Measurements from ENCODE around the gene CLASP2.
"Not testable (repeated sequence)": the region's sequence is repeated elsewhere in the genome, so short reads cannot be mapped to it uniquely, and the experiment has no call there.

Gene CLASP2

GRCh38 chr3:33717866-33718594 lies at the start of gene CLASP2:
Gene CLASP2 (minus strand): TSS chr3:33718254. CDS start chr3:33718002, 252 bp downstream.
- peak; percentile 78 for DNase-seq

GRCh38 chr3:33758864-33759263 lies 40.8 kb upstream of the CLASP2 start:
- no peak for DNase-seq

- DNase-seq: no peak
These were observed 40.2 kb upstream of the CLASP2 start for GRCh38 chr3:33758281-33758680.

- DNase-seq: not testable (repeated sequence)
These were observed 36.3 kb upstream of the CLASP2 start for GRCh38 chr3:33754391-33754790.

GRCh38 chr3:33751336-33751735 lies 33.3 kb upstream of the CLASP2 start:
- DNase-seq: no peak

GRCh38 chr3:33750211-33750548 lies 32.1 kb upstream of the CLASP2 start:
- DNase-seq: no peak

- no peak for DNase-seq
These were observed 31.6 kb upstream of the CLASP2 start for GRCh38 chr3:33749546-33750210.

- DNase-seq: no peak
These were observed 28.5 kb upstream of the CLASP2 start for GRCh38 chr3:33746416-33747116.

- no peak for DNase-seq
These were observed 19.1 kb upstream of the CLASP2 start for GRCh38 chr3:33737146-33737545.

- peak; percentile 13 for DNase-seq
These were observed 14.3 kb upstream of the CLASP2 start for GRCh38 chr3:33732394-33732793.

- no peak for DNase-seq
These were observed 11.9 kb upstream of the CLASP2 start for GRCh38 chr3:33729993-33730392.

GRCh38 chr3:33724256-33724655 lies 6.2 kb upstream of the CLASP2 start:
- DNase-seq: no peak

- DNase-seq: no peak
These were observed 4.7 kb upstream of the CLASP2 start for GRCh38 chr3:33722626-33723370.

- no peak for DNase-seq
These were observed 4.1 kb upstream of the CLASP2 start for GRCh38 chr3:33722191-33722590.

- no peak for DNase-seq
These were observed 497 bp upstream of the CLASP2 start for GRCh38 chr3:33718595-33718907.

- DNase-seq: peak; percentile 51
These were observed 513 bp downstream of the CLASP2 start for GRCh38 chr3:33717616-33717865.

GRCh38 chr3:33716227-33716626 lies 1.8 kb downstream of the CLASP2 start:
- DNase-seq: no peak

- DNase-seq: no peak
These were observed 7.0 kb downstream of the CLASP2 start for GRCh38 chr3:33711100-33711499.

GRCh38 chr3:33706056-33706455 lies 12.0 kb downstream of the CLASP2 start:
- DNase-seq: no peak

GRCh38 chr3:33704891-33705290 lies 13.2 kb downstream of the CLASP2 start:
- DNase-seq: no peak

GRCh38 chr3:33699275-33699674 lies 18.8 kb downstream of the CLASP2 start:
- DNase-seq: no peak

- DNase-seq: no peak
These were observed 23.1 kb downstream of the CLASP2 start for GRCh38 chr3:33694944-33695343.

GRCh38 chr3:33690341-33690740 lies 27.7 kb downstream of the CLASP2 start:
- DNase-seq: no peak
